Measurements from ENCODE around the gene ZNF180. TPM values are rescaled to one million over a fixed set of nuclear protein-coding genes. Genes with fewer than 3 reads are reported as not detected.

Gene ZNF180
- polyA plus RNA-seq, 1 donor from 2014 or later = 20.4 TPM

GRCh38 chr19:44517146-44517545 lies 16.8 kb upstream of the ZNF180 start:
- H3K4me2 ChIP-seq (ENCODE audit: low read length) = no peak overlapping the region
- H3K79me2 ChIP-seq (replicated peaks; ENCODE audit: insufficient read depth, low read length) = no peaks in the 10 kb centered on the region

GRCh38 chr19:44515907-44516306 lies 15.6 kb upstream of the ZNF180 start:
- H3K4me2 ChIP-seq (ENCODE audit: low read length) = no peak overlapping the region
- no peak for TF ChIP-seq MXI1 (conservative IDR thresholded peaks at IDR 0.05; ENCODE audit: poor library complexity, severe bottlenecking)
- TF ChIP-seq POLR2AphosphoS5 (IDR thresholded peaks at IDR 0.05) = no peak
- TF ChIP-seq RAD21 (conservative IDR thresholded peaks at IDR 0.05) = no peak
- no peak overlapping the region for H3K4me3 ChIP-seq (ENCODE audit: low read length)
- no peaks in the 10 kb centered on the region for H4K20me1 ChIP-seq (ENCODE audit: insufficient read depth)
- H3K9me3 ChIP-seq (ENCODE audit: low read length) = no peaks in the 10 kb centered on the region
- H3K79me2 ChIP-seq (replicated peaks; ENCODE audit: insufficient read depth, low read length) = no peaks in the 10 kb centered on the region
- H3F3A ChIP-seq (ENCODE audit: insufficient read depth, low read length, poor library complexity, severe bottlenecking) = no peaks in the 10 kb centered on the region
- no peak overlapping the region for H3K9ac ChIP-seq (ENCODE audit: low read length)
- no peak overlapping the region for H3K27ac ChIP-seq (ENCODE audit: low read length)
- no peaks in the 10 kb centered on the region for H3K27me3 ChIP-seq (ENCODE audit: insufficient read depth, low read depth, low read length)
- no peaks in the 10 kb centered on the region for H3K36me3 ChIP-seq (ENCODE audit: insufficient read depth, low read length)
- H2AFZ ChIP-seq (ENCODE audit: low read depth, low read length) = no peak overlapping the region
- H3K9me2 ChIP-seq (ENCODE audit: insufficient read depth, low read length) = no peaks in the 10 kb centered on the region

More at GRCh38 chr19:44517146-44517545, 16.8 kb upstream of the ZNF180 start:
- Histone ChIP-seq H4K20me1 (ENCODE audit: insufficient read depth) (no peaks in the 10 kb centered on the region), H3K27ac (ENCODE audit: low read length) (no peak overlapping the region), H3K9ac (ENCODE audit: low read length) (no peak overlapping the region), H3K9me2 (ENCODE audit: insufficient read depth, low read length) (no peaks in the 10 kb centered on the region), H3K9me3 (ENCODE audit: low read length) (no peaks in the 10 kb centered on the region), H2AFZ (ENCODE audit: low read depth, low read length) (no peak overlapping the region), H3K27me3 (ENCODE audit: insufficient read depth, low read depth, low read length) (no peaks in the 10 kb centered on the region), H3F3A (ENCODE audit: insufficient read depth, low read length, poor library complexity, severe bottlenecking) (no peaks in the 10 kb centered on the region), H3K36me3 (ENCODE audit: insufficient read depth, low read length) (no peaks in the 10 kb centered on the region), H3K4me3 (ENCODE audit: low read length) (no peak overlapping the region)
- TF ChIP-seq POLR2AphosphoS5 (IDR thresholded peaks at IDR 0.05) = no peak
- TF ChIP-seq EZH2 (IDR thresholded peaks at IDR 0.05; ENCODE audit: borderline replicate concordance, insufficient read depth, low read length, poor library complexity, severe bottlenecking) = no peak
- TF ChIP-seq EP300 (conservative IDR thresholded peaks at IDR 0.05; ENCODE audit: poor library complexity, severe bottlenecking) = no peak
- TF ChIP-seq TAF1 (IDR thresholded peaks at IDR 0.05; ENCODE audit: low read depth) = no peak
- TF ChIP-seq RAD21 (conservative IDR thresholded peaks at IDR 0.05) = no peak
- no peak for TF ChIP-seq CTCF (IDR thresholded peaks at IDR 0.05; ENCODE audit: poor library complexity, severe bottlenecking)
- TF ChIP-seq REST (IDR thresholded peaks at IDR 0.05; ENCODE audit: borderline replicate concordance) = no peak

- H3K27me3 ChIP-seq (ENCODE audit: insufficient read depth, low read depth, low read length) = no peaks in the 10 kb centered on the region
- no peaks in the 10 kb centered on the region for H4K20me1 ChIP-seq (ENCODE audit: insufficient read depth)
- no peaks in the 10 kb centered on the region for H3K9me2 ChIP-seq (ENCODE audit: insufficient read depth, low read length)
- no peaks in the 10 kb centered on the region for H3F3A ChIP-seq (ENCODE audit: insufficient read depth, low read length, poor library complexity, severe bottlenecking)
- no peak overlapping the region for H3K27ac ChIP-seq (ENCODE audit: low read length)
- no peaks in the 10 kb centered on the region for H3K79me2 ChIP-seq (replicated peaks; ENCODE audit: insufficient read depth, low read length)
- no peak overlapping the region for H3K9ac ChIP-seq (ENCODE audit: low read length)
- TF ChIP-seq POLR2AphosphoS5 (IDR thresholded peaks at IDR 0.05) (no peak), TAF1 (IDR thresholded peaks at IDR 0.05; ENCODE audit: low read depth) (no peak), MXI1 (conservative IDR thresholded peaks at IDR 0.05; ENCODE audit: poor library complexity, severe bottlenecking) (no peak), EZH2 (IDR thresholded peaks at IDR 0.05; ENCODE audit: borderline replicate concordance, insufficient read depth, low read length, poor library complexity, severe bottlenecking) (no peak), CTCF (IDR thresholded peaks at IDR 0.05; ENCODE audit: poor library complexity, severe bottlenecking) (no peak), REST (IDR thresholded peaks at IDR 0.05; ENCODE audit: borderline replicate concordance) (no peak), EP300 (conservative IDR thresholded peaks at IDR 0.05; ENCODE audit: poor library complexity, severe bottlenecking) (no peak), RAD21 (conservative IDR thresholded peaks at IDR 0.05) (no peak), SMC3 (conservative IDR thresholded peaks at IDR 0.05; ENCODE audit: poor library complexity) (no peak)
- no peak overlapping the region for H2AFZ ChIP-seq (ENCODE audit: low read depth, low read length)
- no peak overlapping the region for H3K4me2 ChIP-seq (ENCODE audit: low read length)
- no peaks in the 10 kb centered on the region for H3K36me3 ChIP-seq (ENCODE audit: insufficient read depth, low read length)
- H3K4me3 ChIP-seq (ENCODE audit: low read length) = no peak overlapping the region
- H3K9me3 ChIP-seq (ENCODE audit: low read length) = no peaks in the 10 kb centered on the region
These were observed 14.7 kb upstream of the ZNF180 start for GRCh38 chr19:44515031-44515430.

All from neural cell (in vitro differentiated cells).